Suppressor macrophage treated with lipopolysaccharide for 4 hours (primary cell): ENCODE results near the gene MRPL51.
A peak's percentile ranks its signal among the peaks of the same experiment; 100 is the strongest.
"Not testable (repeated sequence)": the region's sequence is repeated elsewhere in the genome, so short reads cannot be mapped to it uniquely, and the experiment has no call there.

Experiments used
- DNase-seq: peaks from one replicate; pipeline ENCODE4 v3.0.0-alpha.2; 2020

Gene MRPL51

DNA sequence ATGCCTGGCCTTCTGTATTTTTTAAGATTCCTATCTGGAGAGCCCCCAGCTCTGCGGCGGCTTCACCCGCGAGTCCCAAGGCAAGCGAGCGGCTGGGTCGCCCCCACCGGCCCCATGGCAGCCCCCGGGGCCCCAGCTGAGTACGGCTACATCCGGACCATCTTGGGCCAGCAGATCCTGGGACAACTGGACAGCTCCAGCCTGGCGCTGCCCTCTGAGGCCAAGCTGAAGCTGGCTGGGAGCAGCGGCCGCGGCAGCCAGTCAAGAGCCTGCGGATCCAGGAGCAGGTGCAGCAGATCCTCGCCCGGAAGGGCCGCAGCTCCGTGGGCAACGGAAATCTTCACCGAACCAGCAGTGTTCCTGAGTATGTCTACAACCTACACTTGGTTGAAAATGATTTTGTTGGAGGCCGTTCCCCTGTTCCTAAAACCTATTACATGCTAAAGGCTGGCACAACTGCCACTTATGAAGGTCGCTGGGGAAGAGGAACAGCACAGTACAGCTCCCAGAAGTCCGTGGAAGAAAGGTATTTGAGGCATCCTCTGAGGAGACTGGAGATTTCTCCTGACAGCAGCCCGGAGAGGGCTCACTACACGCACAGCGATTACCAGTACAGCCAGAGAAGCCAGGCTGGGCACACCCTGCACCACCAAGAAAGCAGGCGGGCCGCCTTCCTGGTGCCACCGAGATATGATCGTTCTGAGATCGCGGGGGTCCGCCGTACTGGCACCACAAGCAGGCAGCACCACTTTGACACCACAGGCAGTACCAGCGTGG, 15.3 kb downstream of the MRPL51 start:
- DNase-seq, result not testable (repeated sequence)

DNA sequence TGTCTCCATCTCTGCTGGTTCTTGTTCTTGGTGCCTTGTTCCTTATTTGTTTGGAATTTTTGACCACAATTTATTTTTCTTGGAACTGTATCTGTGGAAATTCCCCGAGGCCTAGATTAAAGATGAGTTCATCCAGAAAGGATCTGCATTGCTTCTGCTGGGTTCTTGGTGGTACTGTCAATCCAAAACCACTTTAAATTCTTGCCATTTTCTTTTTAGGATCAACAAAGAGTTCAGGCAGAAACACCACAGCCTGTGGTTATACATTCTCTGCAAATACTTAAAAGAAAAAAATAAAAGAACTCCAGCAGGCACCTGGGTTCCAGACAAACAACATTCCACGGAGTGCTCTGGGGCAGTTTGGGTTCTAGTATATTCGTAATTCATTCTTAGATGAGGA, 16.6 kb downstream of the MRPL51 start:
- no peak for DNase-seq

DNA sequence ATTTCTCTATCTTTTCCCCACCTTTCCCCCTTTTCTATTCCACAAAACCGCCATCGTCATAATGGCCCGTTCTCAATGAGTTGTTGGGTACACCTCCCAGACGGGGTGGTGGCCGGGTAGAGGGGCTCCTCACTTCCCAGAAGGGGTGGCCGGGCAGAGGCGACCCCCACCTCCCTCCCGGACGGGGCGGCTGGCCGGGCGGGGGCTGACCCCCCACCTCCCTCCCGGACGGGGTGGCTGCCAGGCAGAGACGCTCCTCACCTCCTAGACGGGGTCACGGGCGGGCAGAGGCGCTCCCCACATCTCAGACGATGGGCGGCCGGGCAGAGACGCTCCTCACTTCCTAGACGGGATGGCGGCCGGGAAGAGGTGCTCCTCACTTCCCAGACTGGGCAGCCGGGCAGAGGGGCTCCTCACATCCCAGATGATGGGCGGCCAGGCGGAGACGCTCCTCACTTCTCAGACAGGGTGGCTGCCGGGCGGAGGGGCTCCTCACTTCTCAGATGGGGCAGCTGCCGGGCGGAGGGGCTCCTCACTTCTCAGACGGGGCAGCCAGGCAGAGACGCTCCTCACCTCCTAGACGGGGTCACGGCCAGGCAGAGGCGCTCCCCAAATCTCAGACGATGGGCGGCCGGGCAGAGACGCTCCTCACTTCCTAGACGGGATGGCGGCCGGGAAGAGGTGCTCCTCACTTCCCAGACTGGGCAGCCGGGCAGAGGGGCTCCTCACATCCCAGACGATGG, 17.7 kb downstream of the MRPL51 start:
- not testable (repeated sequence) for DNase-seq

DNA sequence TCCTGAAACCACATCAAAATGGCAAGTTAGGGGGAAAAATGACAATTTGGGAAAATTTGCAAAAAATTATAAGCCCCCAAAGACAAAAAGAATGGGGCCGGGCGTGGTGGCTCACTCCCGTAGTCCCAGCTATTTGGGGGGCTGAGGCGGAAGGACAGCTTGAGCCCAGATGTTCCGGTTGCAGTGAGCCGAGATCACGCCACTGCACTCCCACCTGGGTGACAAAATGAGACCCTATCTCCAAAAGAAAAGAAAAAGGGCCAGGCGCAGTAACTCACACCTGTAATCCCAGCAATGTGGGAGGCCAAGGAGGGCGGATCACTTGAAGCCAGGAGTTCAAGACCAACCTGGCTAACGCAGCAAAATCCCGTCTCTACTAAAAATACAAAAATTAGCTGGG, 20.6 kb downstream of the MRPL51 start:
- DNase-seq, result no peak

DNA sequence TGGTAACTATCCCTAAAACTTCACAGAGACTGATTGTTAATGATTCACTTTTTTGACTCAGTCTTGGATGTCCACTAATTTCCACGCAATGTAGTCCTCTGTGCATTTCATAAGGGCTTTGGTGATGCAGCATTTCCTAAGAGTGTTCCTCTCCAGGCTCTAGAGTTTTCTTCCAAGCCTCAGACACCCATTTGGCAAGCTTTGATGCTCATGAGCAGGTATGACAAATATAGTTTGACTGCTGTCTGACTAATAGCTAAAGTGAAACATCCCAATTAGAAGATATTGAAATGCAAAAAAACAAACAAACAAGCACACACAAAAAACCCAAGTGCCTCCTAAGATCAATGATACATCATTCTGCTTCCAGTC, 21.1 kb downstream of the MRPL51 start:
- DNase-seq, result peak; percentile 73

DNA sequence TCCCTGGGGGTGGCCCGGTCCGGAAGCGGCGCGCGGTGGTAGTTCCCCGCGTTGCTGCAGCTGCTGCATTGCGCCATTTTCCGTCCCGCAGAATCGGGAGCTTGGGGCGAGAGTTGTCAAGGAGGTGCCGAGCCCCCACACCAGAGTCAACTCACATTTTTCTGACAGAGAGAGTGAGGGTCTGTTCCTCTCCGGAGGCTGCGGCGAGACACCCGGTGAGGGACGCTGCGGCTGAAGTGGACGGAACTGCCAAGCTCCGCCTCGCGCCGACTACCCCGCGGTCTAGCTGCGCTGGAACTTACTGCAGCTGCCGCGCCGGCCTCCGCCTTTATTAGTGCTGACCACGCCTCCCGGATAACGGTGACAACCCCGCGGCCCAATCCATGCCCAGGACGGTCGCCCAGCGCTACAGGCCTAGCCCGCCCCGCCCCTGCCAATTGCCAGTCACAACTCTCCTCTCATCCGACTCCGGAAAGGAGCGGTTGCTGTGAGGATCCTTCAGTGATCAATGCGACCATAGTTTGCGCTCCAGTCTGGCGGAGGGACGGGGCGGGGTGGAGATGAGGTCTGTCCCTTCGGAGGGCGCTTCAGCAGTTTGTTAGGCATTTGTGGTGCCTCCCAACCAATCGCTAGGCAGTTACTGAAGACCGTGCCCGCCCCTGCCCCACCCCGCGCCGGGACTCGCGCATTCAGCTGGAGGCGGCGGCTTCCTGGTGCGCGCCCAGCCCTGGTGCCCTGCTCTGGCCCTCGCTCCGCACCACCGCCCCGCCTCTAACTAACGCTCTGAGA, 22.5 kb downstream of the MRPL51 start, which contains the start of gene VAMP1:
Gene VAMP1 (minus strand): TSS at position 303 of the 789 bp plus-strand sequence. CDS start 146 bp downstream, at position 157.
- peak; percentile 96 for DNase-seq

DNA sequence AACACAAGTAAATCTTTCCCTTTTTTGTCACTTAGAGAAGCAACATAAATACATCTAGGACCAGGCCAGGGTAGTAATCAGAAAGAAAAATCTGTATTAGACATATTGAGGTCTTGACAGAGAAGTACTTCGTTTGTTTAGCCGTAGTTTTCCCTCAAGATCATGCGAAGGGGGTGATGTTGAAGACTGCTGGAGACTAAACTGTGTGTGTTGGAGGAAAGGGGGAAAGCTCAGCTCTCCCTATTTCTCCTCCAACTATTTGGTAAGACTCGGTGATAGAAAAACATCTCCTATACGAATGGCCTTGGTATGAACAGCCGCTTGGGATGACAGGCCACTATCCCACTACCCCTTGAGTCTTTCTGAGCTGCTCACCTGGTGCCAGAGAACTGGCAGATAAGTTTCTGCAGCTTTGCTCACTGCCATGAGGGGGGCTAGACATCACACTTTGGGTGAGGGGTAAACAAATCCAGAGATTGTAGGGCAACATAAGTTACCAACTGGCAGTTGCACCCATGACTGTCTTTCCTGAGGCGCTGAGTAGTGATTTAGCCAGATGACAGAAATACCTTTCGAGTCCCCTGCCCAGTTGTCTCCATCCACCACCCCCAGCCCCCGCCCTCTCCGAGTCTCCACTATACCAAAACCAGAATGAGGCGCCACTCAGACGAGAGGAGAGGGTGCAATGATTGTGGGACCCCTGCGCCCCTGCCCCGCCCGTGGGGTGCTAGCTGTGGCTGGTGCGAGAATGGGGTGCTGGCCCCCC, 23.3 kb downstream of the MRPL51 start:
- no peak for DNase-seq

DNA sequence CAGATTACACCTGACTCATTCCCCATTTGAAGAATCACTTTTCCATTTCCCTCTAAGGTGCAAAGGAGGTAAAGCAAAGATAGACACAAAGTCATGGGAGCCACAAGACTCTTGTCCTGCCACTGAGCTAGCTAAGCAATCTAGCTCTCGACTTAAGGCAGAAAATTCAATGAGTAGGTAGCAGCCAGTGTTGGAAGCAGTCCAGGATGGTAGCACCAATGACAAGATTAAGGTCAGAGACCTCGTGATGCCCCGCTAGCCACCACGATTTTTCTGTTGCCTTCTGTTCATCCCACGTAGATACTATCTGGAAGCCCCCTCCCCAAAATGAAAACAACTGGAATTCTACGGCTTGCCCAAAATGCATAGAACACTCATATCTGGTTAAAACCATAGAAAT, 24.0 kb downstream of the MRPL51 start:
- no peak for DNase-seq

DNA sequence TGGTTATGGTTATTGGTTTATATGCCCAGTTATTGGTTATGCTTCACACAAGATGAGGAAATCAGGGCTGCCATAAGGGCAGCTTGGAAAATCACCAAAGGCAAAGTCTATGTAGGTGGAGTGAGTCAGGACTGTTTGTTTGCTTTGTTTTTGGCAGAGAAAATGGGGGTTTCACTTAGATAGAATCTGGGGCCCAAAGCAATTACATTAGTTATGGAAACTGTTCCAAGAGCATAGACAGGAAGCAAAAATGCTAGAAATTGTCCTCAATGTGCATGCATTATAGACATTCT, 24.8 kb downstream of the MRPL51 start:
- no peak for DNase-seq

DNA sequence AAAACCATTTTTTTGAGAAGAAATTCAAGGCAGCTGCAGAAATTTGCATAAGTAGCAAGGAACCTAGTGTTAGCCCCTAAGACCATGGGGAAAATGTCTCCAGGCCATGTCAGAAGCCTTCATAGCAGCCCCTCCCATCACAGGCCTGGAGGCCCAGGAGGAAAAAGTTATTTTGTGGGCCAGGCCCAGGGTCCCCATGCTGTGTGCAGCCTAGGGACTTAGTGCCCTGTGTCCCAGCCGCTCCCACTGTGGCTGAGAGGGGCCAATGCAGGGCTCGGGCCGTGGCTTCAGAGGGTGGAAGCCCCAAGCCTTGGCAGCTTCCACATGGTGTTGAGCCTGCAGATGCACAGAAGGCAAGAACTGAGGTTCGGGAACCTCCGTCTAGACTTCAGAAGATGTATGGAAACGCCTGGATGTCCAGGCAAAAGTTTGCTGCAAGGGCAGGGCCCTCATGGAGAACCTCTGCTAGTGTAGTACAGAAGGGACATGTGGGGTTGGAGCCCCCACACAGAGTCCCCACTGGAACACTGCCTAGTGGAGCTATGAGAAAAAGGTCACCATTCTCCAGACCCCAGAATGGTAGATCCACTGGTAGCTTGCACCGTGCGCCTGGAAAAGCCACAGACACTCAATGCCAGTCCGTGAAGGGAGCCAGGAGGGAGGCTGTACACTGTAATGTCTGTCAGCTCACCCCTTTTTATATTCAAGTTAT, 25.3 kb downstream of the MRPL51 start:
- DNase-seq, result not testable (repeated sequence)

DNA sequence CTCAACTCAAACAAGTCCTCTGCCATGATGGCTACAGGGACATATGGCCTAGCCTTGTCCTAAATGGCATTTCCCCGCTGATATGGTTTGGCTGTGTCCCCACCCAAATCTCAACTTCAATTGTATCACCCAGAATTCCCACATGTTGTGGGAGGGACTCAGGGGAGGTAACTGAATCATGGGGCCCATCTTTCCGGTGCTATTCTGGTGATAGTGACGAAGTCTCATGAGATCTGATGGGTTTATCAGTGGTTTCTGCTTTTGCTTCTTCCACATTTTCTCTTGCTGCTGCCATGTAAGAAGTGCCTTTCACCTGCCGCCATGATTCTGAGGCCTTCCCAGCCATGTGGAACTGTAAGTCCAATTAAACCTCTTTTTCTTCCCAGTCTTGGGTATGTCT, 26.3 kb downstream of the MRPL51 start:
- DNase-seq, result not testable (repeated sequence)

DNA sequence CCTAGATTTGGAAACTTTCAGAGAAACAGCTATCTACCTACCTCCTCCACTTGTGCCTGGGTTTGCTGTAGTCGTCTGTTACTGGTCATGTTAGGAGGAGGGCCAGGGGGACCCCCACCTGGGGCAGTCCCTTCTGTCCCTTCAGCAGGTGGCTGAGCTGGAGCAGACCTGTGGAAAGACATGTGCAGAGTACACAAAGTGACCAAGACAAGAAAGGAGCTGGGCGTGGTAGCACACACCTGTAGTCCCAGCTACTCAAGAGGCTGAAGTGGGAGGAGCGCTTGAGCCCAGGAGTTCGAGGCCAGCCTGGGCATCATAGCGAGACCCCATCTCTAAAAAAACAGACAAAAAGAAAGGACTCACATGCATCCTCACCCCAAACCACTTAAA, 26.9 kb downstream of the MRPL51 start:
- DNase-seq, result no peak

DNA sequence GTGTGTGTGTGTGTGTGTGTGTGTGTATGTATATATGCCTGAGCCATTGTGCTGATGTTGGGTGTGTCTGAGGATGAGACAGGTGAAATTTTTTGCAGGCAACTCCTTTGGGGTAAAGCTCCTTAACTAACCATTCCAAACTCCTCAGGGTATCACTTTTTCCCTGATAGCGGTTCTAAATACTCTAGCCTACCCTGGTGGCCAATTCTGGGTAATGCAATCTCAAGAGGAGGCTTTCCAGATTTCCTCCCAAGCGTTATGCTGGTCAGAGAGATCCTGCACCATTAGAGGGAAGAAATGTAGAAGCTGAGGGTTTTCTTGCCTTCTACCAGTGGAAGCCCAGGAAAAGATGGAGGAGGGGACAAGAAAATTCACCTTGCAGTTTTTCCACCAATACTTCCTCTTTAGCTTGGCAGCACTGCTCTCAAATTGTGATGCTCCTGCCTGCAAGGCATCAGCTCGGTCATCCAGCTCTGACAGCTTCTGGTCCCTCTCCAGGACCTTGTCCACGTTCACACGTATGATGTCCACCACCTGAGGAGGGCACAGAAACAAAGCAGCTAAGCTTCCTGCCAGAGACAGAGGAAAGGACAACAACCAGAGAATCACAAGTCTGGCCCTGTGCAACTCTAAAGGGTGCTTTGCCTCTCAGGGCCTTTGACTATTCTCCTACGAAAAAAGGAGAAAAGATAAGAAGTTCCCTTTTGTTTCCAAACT, 27.4 kb downstream of the MRPL51 start:
- DNase-seq, result peak; percentile 82

DNA sequence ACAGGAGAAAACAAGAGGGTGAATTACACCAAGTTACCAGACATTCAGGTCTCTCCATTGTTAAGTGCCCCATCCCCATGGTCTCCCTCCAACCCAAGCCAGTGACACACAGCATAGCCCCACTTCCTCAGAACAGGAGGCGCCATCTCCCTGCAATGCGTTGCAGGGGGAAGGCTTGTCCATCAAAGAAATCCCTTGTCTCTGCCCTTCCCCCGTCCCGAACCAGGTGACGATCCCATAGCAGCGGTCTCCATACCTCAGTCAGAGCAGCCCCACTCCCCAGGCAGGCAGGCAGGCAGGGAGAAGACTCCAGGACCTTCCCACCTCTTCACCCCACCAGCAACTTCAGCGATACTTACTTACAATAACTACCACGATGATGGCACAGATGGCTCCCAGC, 28.5 kb downstream of the MRPL51 start:
- DNase-seq, result no peak

DNA sequence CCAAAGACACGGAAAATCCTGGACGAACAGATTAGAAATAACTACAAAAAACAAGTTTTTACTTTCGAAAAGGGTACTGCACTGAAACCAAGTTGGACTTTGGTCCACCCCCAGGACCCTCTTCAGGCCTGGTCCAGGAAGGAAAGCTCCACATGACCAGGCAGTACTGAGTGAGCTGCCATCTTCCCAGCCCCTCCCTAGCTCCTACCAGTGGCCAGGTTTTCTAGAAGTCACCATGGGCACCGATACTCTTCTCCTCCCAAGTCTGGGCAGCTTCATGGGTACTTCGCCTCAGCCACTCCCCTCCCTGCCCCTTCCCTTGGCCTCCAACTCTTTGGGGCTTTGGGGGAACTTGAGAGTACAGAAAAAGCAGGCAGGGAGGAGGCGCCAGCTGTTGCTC, 29.2 kb downstream of the MRPL51 start:
- no peak for DNase-seq

DNA sequence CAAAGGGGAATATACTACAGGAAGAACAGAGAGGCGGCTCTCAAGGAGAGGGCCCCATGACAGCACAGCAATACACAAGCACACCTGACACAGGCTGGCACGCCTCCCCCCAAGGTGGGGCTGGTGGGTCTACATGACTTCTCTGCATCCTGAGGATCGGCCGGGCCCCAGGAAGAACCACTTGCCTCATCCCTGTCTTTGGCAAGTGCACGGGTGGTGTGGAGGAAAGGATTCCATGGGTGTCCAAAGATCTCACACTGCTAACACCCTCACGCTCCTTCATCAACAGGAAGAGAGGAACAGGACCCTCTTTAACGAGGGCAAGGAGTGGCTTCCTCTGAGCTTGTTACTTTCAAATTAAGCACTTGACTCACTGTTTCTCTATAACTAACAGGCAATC, 29.8 kb downstream of the MRPL51 start:
- no peak for DNase-seq

DNA sequence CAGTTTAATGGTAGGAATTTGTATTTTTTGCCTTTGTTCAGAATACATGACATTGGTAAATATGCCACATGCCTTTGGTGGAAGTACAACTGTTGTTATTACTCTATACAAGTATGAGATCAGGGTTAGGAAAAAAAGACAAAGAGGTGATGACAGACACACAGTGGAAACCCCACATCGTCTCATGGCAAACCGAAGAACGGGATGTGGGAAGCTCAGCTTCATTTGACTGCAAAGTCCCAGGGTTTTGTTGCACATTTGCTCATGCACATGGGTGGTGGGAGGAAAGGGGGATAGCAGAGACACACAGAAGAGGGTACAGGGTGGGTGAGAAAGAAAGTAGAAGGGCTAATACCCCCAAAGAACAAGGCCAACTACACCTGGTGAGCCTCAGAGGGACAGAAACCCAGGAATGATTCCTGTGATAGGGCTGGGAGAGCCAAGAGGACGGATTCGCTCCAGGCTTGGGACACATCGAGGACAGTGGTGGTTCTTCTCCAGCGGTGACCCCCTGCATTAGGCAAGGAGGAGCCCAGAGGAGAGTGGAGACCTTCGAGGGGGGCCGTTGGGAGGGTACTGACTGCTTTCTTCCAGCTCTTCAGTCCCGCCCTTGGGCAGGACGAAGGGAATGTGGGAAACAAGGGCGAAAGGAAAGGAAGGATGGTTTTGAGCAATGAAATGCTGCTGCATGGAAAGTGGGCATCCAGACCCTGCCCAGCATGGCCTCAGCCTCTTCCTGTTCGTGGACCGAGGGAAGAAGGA, 30.6 kb downstream of the MRPL51 start:
- DNase-seq, result peak; percentile 86

DNA sequence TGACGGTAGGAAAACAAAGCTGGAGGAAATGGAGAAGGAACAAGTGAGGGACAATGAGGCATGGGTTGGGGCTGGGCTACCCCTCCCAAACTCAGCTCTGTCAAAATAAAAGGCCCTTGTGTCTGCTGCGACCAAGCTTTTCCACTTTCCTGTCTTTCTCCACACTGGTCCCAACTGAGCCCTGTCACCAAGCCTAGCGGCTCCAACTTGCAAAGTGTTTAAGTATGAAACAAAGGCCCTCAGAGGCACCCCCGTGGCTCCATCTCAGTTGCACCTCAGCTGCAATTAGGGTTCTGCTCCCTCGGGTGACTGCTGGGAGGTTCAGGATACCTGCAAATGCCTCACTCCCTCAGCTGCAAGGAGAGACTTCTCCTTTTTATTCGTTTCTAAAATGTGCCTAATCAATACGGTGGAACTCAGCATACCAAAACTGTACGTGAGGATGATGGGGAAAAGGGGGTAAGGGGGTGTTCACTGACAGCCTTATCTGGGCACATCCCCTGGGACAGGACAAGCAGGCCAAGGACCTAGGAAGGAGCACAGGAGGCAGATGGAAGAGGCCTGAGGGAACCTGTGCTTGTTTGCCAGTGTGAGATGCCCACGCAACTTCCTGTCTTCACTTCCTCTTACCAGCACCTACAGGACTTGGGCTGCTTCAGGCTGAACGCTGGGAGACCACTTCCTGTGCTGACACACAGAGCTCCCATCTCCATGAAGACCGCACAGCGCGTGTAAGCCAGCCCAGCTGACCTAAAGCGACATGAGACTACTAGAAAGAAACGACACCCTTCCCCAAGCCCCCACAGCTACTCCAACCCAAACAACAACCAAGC, 31.4 kb downstream of the MRPL51 start:
- DNase-seq, result peak; percentile 91

DNA sequence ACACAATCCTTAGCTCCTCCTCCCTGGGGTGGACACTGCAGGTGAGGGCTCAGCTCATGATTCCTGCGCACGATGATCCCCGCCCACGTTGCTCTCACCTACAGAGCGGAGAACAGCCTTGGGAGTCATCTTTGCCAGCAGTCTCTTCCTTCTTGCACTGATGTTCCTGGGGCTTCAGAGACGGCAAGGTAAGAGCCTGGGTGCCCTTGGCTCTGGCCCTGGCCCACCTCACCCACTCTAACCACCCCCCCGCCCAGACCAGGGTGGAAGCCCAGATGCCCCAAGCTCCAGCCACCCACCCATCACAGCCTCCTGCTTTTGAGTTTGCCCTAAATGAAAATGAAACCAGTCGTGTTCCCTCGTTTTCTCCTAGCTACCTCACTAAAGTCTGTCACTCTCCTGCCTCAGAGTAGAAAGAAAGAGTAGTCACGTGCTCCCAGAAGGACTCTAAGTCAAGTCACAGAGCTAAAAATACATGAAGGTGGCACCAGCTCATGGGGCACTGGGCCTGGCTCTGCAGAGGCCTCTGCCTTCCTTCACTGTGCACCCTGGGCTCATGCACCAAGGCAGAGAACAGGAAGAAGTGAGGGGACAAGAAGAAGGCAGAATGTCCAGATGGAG, 32.2 kb downstream of the MRPL51 start:
- DNase-seq, result peak; percentile 69

DNA sequence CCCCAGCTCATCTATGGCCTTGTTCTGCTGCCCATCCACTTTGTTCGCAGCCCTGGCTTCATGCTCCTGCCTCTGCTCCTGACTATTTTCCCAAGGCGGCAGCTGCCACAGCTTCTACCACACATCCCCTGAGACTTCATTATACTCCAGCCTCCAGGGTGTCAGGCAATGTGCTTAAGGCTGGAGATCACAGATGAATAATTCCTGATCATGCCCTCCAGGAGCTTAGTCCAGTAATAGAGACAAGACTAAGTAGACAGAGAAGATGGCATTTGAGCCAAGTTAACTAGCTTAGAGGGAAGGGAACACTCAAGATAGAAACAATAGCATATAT, 34.1 kb downstream of the MRPL51 start:
- no peak for DNase-seq
